ENCODE results near the gene LDHD. TPM values are rescaled to one million over a fixed set of nuclear protein-coding genes. Genes with fewer than 3 reads are reported as not detected.

Gene LDHD
- total and polyA plus RNA-seq, 9 of the 15 experiments (the other 6 are each of a cell fraction or from before 2014, with no cell fraction given), result 0.19 to 0.86 (median 0.54) TPM; not detected in 3

DNA sequence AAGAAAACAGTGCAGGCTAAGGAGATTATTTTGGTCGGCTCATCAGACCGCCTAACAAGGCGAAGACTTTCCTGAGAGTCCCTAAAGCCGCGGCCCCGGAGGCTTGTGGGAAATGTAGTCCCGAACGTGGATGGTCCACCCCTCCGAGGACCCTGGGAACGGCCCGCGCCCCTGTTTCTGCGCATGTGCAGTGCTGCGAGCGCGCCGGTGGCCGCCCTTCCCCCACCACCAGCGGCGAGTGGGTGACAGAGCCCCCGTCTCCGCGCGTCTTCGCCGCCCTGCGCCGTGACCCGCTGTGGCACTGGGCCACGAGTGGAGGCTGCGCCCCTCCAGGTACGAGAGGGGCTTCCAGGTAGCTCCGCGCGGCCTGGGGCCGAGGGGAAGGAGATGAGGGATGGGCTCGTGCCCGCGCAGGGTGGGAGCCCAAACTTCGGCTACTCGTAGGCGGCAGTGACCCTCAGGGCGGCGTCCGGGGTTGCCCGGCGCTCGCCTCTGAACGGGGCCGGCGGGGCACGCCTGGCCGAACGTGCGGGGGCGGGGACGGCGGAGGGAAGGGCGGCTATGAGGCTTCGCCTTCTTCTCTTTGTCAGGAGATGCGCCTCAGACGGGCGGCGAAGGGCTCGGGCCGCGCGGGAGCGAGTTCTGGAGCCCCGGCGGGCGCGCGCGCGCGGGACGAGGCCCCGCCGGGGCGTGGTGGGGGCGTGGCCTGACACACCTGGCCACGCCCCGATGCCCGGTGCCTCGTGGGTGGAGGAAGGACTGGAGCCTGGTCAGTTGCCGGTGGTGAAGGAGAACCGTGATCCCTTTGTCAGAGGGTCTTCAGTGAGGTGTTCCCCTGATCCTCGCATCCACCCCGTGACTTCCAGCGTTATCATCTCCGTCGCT lies 32.0 kb upstream of the LDHD start, which contains the start of gene ZFP1 (continued):
- TF ChIP-seq ZNF740 (CRISPR knock-in tag; IDR thresholded peaks at IDR 0.05), result no peak
- TF ChIP-seq ZNF740 (tag; IDR thresholded peaks at IDR 0.05), result no peak
- TF ChIP-seq, protein P1, sequence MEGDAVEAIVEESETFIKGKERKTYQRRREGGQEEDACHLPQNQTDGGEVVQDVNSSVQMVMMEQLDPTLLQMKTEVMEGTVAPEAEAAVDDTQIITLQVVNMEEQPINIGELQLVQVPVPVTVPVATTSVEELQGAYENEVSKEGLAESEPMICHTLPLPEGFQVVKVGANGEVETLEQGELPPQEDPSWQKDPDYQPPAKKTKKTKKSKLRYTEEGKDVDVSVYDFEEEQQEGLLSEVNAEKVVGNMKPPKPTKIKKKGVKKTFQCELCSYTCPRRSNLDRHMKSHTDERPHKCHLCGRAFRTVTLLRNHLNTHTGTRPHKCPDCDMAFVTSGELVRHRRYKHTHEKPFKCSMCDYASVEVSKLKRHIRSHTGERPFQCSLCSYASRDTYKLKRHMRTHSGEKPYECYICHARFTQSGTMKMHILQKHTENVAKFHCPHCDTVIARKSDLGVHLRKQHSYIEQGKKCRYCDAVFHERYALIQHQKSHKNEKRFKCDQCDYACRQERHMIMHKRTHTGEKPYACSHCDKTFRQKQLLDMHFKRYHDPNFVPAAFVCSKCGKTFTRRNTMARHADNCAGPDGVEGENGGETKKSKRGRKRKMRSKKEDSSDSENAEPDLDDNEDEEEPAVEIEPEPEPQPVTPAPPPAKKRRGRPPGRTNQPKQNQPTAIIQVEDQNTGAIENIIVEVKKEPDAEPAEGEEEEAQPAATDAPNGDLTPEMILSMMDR (IDR thresholded peaks at IDR 0.05 in 2 of 3, conservative IDR thresholded peaks at IDR 0.05 in 1 of 3; ENCODE audit: insufficient read depth in 2 of 3, low read depth in 1 of 3, low read length in 3 of 3), result no peak
- TF ChIP-seq SRSF9 (IDR thresholded peaks at IDR 0.05; ENCODE audit: borderline replicate concordance, low read depth, low read length), result no peak
- TF ChIP-seq CBX3 (IDR thresholded peaks at IDR 0.05; ENCODE audit: borderline replicate concordance in 1 of 2, low read length in 2 of 2), result peak in 1 of 2 experiments; percentile 57; a peak in 1 of 3 replicates
- no peak for TF ChIP-seq E2F3 (CRISPR knock-in tag; IDR thresholded peaks at IDR 0.05)
- no peak for TF ChIP-seq RFX1 (IDR thresholded peaks at IDR 0.05)
- TF ChIP-seq KAT2B (IDR thresholded peaks at IDR 0.05; ENCODE audit: low read depth, low read length), result no peak
- peak; percentile 73 for TF ChIP-seq ATF7 (IDR thresholded peaks at IDR 0.05)
- peak; percentile 91 to 94 for TF ChIP-seq MAZ (CRISPR knock-in tag; conservative IDR thresholded peaks at IDR 0.05 in 1 of 2, IDR thresholded peaks at IDR 0.05 in 1 of 2)
- TF ChIP-seq FOSL1 (tag; conservative IDR thresholded peaks at IDR 0.05), result peak; percentile 65
- 0 out of 2 replicates have a peak, but pooled peaks have one; percentile 14 for TF ChIP-seq CBFA2T3 (IDR thresholded peaks at IDR 0.05)
- TF ChIP-seq CAMTA2 (CRISPR knock-in tag; conservative IDR thresholded peaks at IDR 0.05), result no peak
- peak; percentile 81 for TF ChIP-seq ZNF584 (CRISPR knock-in tag; IDR thresholded peaks at IDR 0.05; ENCODE audit: low read depth)
- no peak for TF ChIP-seq TEAD4 (IDR thresholded peaks at IDR 0.05; ENCODE audit: low read length)
- no peak for TF ChIP-seq TEAD4 (CRISPR knock-in tag; IDR thresholded peaks at IDR 0.05; ENCODE audit: borderline replicate concordance)
- TF ChIP-seq ESRRA (IDR thresholded peaks at IDR 0.05; ENCODE audit: borderline replicate concordance, low read depth), result peak; percentile 8; the same call in 1 of the 2 replicates
- TF ChIP-seq PHB (CRISPR knock-in tag; IDR thresholded peaks at IDR 0.05), result no peak
- peak in 1 of 2 experiments; percentile 88; a peak in 2 of 4 replicates for TF ChIP-seq HDAC1 (IDR thresholded peaks at IDR 0.05)
- TF ChIP-seq LARP7 (IDR thresholded peaks at IDR 0.05), result no peak
- TF ChIP-seq MTA3 (IDR thresholded peaks at IDR 0.05; ENCODE audit: borderline replicate concordance), result peak; percentile 82; the same call in 1 of the 2 replicates
- no peak for TF ChIP-seq NFATC3 (IDR thresholded peaks at IDR 0.05)
- TF ChIP-seq HDAC3 (IDR thresholded peaks at IDR 0.05; ENCODE audit: borderline replicate concordance, partially characterized antibody), result no peak
- no peak for TF ChIP-seq ZHX1 (conservative IDR thresholded peaks at IDR 0.05; ENCODE audit: low read length)
